HS-5 (cell line): Measurements from ENCODE around the gene BLACAT1.
"Not testable (repeated sequence)": the region's sequence is repeated elsewhere in the genome, so short reads cannot be mapped to it uniquely, and the experiment has no call there.

Experiments used
- DNase-seq: peaks from one replicate; pipeline ENCODE4 v3.0.0-alpha.2; 2012; ENCODE audit warnings: low read depth

BLACAT1 gene

DNA sequence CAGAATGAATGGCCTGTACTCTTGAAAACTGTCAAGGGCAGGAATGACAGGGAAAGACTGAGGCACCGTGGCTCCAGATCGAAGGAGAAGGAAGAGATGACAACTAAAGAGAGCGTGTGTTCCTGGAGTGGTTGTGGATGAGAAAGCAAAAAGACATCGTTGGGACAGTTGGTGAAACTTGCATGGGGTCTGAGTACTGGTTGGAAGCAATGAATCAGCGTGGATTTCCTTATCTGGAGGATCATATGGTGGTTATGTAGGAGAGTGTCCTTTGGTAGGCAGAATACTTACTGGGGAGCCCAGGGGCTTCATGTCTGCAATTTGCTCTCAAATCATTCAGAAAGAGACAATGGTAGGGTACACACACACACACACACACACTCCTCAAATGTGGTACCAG, 47.9 kb downstream of the BLACAT1 start:
- no peak for DNase-seq

- DNase-seq = not testable (repeated sequence)
These were observed 49.6 kb downstream of the BLACAT1 start for GRCh38 chr1:205406252-205406651.
